ENCODE data around the gene NEGR1.

NEGR1 gene

DNA sequence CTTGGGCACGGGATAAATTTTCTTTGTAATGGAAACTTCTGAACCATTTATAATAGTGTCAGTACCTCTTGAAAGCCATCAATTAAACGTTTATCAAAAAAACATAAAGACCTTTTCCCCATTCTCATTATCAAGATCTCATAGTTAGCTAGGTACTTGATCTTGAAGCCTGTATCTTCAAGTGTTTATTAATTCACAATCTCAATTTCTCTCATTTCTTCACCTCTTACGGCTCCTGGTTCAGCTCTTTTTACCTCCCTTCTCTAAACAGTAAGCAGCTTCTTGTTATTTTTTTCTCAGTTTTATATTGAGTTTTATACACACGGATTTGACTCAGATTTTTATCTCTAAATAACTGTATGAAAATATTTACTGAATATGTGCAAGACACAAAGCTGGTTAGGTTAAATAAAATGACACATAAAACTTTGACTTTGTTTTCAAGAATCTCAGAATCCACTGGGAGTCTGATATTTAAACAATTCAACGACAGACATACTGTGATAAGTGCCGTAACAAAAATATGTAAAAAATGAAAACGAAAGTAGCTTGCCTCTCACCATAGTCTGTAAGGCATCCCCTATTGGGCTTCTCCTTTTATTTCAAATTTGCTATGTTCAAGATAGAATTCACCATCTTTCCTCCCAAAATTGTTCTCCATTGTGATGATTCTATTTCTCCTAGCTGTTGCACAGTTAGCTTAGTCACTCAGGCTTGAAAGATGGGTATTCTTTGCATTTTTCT, 789.9 kb downstream of the NEGR1 start:
- DNase-seq (ENCODE audit: low read depth, low spot score) = no peak

DNA sequence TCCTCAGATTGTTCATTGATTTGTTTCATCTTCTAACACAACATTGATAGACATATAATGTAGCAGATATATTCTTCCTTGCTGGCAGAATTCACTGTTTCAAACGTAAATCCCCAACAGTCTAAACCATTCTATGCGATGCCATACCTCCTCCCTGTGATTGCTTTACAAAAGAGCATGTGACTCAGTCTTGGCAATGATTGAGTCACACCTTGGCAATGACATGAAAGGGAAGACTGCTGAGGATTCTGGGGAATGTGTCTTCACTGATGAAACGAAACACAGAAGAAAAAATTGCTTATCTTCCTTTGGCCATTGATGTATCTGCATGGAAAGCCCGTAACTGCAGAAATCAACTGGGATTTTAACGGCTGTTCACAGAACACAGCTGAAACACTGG, 791.9 kb downstream of the NEGR1 start:
- DNase-seq (ENCODE audit: low read depth, low spot score) = no peak

DNA sequence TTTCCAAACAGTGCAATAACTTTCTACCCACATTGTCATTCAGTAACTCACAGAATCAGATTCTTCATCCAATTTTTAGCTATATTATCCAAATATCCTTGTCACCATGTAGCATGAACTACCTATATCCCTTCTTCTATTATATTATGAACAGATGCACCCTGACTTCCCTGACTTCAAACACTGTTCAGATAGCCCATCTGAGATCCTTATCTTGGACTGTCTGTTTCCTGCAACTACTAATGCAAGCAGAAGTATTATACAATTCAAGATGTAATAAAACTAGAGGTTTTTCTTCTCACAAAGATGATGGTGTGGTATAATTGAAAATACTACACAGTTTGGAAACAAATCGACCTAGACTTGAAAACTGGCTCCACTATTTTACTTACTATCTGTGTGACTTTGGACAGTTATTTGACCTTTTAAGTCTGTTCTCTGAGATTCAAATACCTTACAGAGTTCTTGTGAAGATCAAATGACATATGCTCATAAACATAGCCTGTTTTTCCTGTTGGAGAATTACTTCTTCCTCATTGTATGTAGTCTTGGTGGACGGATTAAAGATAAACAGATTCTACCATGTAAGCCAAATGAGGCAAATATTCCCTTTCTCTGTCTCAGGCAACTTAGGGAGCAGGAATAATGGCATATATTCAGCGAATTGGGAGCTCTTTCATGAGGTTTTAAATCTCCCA, 793.6 kb downstream of the NEGR1 start:
- DNase-seq (ENCODE audit: low read depth, low spot score) = no peak

- DNase-seq (ENCODE audit: low read depth, low spot score) = no peak
These were observed 809.0 kb downstream of the NEGR1 start for GRCh38 chr1:71473331-71473730.

GRCh38 chr1:71465093-71465492, 817.2 kb downstream of the NEGR1 start:
- no peak for DNase-seq (ENCODE audit: low read depth, low spot score)

- no peak for DNase-seq (ENCODE audit: low read depth, low spot score)
These were observed 818.3 kb downstream of the NEGR1 start for GRCh38 chr1:71464016-71464415.

- no peak for DNase-seq (ENCODE audit: low read depth, low spot score)
These were observed 819.2 kb downstream of the NEGR1 start for GRCh38 chr1:71463144-71463543.

DNA sequence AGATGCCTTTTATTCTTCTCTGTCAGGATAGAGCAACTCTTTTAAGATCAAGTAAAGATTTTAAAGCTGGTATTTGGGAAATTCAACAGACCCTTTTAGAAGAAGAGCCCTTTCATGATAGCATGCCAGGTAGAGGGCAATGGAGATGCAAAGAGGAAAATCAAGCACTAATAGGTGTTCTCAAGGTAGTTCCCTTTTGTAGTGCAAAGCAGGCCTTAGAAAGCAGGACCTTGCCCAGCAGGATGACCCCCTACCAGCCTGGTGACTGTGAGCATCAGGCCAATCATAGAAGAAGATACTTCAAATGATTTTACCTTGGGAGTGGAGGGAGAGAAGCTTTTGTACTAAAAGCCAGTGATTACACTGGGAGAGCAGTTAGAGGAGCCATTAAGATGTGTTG, 820.1 kb downstream of the NEGR1 start:
- DNase-seq (ENCODE audit: low read depth, low spot score) = peak; percentile 55

DNA sequence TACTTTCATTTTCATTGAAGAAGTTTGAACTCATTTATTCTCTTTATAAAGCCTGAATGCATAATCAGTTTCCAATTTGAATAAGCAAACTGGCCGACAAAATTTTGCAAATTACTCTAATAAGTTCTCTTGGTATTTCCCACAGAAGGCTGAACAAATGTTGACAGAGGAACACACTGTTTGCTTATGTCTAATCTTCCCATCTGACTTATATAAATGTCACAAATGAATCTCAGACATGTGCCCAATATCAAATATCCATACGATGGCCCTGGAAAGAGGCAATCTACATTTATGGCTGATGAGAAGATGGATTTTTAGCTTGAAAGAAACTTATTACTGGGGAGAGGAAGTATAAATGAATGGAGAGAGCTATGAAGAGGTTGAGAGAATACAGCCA, 820.9 kb downstream of the NEGR1 start:
- DNase-seq (ENCODE audit: low read depth, low spot score) = no peak

DNA sequence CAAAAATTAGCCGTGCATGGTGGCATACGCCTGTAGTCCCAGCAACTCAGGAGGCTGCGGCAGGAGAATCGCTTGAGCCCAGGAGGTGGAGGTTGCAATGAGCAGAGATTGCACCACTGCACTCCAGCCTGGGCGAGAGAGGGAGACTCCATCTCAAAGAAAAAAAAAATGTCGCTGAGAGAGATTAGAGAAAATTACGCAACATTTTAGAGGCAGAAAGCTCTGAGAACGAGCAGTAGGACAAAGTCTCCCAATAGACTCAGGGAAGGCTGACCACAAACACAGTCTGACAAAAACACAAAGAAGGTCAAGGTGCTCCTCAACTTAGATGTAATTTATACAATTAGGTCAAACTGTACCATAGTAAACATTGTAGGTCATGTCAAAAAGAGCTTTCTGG, 833.9 kb downstream of the NEGR1 start:
- DNase-seq (ENCODE audit: low read depth, low spot score) = no peak

DNA sequence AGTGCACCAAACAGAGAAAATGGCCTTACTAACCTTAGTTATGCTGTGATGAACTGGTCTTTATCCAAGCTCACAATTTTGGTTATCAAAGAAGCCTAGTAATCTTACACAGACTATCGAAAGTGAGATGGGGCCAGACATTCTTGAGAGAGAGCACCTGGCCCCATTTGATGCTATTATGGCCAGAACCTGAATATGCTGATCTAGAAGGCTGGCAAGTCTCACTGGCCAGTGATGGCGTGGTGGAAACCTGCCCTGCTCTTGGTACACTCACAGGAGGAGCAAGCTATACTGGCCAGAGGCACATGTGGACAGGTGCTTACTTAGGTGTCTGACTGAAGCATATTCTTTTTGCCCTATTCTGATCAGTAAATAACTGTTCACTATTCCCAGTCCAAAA, 843.7 kb downstream of the NEGR1 start:
- DNase-seq (ENCODE audit: low read depth, low spot score) = no peak

DNA sequence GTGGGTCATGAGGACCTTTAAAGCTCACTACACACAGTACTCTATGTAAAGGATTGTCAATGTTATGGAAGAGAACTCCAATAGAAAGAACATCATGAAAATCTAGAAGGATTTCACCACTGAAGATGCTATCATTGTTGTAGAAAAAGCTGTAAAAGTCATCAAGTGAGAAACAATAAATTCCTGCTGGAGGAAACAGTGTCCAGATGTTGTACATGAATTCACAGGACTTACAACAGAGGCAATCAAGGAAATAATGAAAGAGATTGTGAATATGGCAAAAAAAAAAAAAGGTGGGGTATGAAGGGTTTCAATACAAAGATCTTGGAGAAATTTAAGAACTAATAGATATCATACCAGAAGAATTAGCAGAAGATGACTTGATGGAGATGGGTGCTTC, 846.4 kb downstream of the NEGR1 start:
- no peak for DNase-seq (ENCODE audit: low read depth, low spot score)

DNA sequence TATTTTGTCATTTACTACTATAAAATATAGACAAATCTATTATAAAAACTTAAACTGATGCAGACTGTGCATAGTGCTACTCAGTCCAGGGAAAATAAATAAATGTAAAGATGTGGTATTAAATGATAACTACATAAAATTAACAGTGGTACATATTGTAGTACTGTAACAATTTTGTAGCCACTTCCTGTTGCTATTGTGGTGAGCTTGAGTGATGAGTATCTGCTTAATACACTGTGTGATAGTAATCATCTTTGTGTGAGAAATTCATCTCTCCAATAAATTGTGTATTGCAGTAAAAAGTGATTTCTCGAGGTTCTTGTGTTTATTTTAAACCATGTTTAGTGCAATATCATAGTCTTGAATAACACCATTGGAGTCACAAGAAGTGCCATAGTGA, 848.1 kb downstream of the NEGR1 start:
- no peak for DNase-seq (ENCODE audit: low read depth, low spot score)

- DNase-seq (ENCODE audit: low read depth, low spot score) = no peak
These were observed 854.3 kb downstream of the NEGR1 start for GRCh38 chr1:71428029-71428428.

GRCh38 chr1:71427066-71427465, 855.3 kb downstream of the NEGR1 start:
- no peak for DNase-seq (ENCODE audit: low read depth, low spot score)

DNA sequence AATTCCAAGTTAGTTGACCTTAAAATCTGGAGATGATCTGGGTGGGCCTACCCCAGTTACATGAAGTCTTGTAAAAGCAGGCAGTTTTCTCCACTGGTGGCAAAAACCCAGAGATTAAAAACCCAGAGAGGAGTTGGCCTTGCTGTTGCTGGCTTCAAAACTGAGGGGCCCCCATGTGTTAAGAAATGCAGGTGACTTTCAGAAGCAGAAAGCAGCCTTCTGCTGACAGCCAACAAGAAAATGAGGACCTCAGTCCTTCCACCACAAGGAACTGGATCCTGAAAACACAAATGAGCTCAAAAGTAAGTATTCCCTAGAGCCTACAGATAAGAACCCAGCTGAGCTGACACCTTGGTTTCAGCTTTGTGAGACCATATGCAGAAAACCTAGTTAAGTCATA, 857.8 kb downstream of the NEGR1 start:
- DNase-seq (ENCODE audit: low read depth, low spot score) = no peak

DNA sequence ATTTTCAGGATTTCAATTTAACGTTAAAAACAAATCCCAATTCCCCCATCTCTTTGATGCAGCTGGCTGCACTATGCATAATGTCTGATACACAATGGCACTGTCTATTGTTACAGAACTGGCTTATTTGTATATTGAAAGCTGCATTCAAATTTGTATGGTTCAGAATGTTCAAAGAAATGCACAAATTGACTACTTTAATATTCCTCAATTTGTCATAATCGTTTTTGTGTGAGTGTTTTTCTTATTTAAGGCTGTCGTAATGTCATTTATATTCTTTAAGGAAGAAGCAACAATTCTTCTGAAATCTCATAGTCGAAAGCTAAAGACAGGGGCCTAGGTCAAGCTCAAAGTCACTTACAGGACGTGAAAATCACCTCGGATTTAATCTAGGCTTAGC, 860.1 kb downstream of the NEGR1 start:
- DNase-seq (ENCODE audit: low read depth, low spot score) = no peak

DNA sequence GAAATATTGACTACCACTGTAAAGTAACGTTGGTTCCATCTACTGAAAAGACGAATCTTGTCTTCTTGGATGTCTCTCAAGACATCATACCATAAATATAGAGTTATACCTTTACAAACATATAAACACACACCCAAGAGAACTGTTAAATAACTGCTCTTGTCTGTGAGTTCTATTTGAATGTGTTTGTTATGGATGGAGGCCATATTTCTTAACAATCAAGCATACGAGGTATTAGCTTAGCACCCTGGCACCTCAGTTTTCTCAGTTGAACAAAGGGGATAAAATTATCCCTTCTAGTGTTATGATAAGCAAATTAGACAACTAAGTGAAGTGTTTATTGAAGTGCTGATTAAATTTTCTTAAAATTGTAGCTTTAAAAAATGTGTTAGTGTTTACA, 864.9 kb downstream of the NEGR1 start:
- DNase-seq (ENCODE audit: low read depth, low spot score) = no peak

DNA sequence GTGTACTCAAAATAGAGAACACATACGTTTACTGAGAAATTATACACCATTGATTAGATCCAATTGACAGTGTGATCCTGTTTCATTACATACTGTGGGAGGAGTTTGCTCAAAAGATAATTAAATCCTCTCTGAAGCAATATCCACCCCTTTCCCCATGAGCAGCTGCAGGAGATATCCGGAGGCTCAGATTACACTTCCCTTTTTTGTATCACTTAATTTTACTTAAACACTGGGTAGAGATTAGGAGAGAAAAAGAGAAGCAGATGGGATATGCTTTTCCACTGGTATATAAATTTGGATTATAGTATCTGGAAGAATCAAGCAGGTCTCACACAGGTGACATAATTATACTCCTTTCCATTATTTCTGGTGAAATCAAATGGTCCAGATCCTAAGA, 868.2 kb downstream of the NEGR1 start:
- no peak for DNase-seq (ENCODE audit: low read depth, low spot score)

DNA sequence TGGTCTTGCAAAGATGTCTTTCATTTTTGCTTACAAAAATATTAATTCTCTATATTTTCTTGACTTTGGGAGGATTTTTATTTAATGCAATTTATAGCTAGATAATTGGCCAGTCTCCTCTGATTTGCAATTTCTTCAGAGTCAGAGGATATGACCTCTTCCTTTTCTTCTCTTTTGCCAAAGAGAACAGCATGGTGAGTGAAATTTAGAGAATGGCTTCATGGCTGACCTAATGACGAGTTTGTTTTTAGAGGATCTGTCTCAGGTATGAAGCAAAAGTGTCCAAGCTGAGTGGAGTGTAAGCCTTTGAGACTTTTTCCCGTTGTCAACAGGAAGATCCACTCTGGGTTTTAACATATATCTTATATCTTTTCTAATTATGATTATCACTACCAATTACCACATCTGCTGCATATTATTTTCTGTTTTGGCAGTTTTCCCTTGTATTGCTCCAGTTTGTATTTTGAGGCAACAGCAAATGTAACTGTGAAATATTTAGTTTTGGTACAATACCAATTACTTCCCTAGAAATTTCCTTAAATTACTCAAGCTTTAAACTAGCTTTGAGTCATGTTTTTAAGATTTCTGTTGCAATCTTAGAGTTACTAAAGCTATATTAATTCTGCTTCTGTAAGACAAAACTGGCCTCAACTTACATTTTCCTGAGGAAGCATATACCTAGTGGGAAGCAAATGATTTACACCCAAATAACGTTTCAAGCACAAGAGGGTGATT, 868.7 kb downstream of the NEGR1 start:
- no peak for DNase-seq (ENCODE audit: low read depth, low spot score)

GRCh38 chr1:71400050-71400449, 882.3 kb downstream of the NEGR1 start:
- DNase-seq (ENCODE audit: low read depth, low spot score) = no peak

GRCh38 chr1:71399594-71399993, 882.7 kb downstream of the NEGR1 start:
- no peak for DNase-seq (ENCODE audit: low read depth, low spot score)

DNA sequence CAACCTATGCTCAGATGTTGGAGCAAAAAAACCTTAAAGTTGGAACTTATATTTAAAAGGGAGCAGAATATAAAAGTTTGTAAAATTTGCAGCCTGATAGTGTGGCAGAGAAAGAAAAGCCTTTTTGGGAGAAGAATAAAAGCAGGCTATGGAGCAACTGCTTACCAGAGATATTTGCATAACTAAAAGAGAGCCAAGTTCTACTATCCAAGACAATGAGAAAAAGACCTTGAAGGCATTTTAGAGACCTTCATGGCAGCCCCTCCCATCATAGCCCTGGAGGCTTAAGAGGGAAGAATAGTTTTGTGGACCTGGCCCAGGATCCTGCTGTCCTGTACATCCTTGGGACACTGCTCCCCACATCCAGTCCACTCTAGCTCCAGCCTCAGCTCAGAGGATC, 889.0 kb downstream of the NEGR1 start:
- DNase-seq (ENCODE audit: low read depth, low spot score) = peak; percentile 40

Data from ELF-1 (cell line).